Skeletal muscle satellite cell (primary cell): ENCODE results near the gene DOCK7.

ENCODE experiments used
- H3K27me3 ChIP-seq: 2 replicates; pipeline ENCODE4 v1.7.0; 2013; ENCODE audit warnings: low read length; ENCODE audit not compliant: control insufficient read depth, insufficient read depth
- H3K36me3 ChIP-seq: 2 replicates; pipeline ENCODE4 v1.7.0; 2013; ENCODE audit warnings: mild to moderate bottlenecking, control low read depth, low read length; ENCODE audit not compliant: insufficient read depth
- H3K4me1 ChIP-seq: 2 replicates; pipeline ENCODE4 v1.7.0; 2013; ENCODE audit warnings: low read length; ENCODE audit not compliant: control insufficient read depth, insufficient read depth
- H3K4me2 ChIP-seq: 2 replicates; pipeline ENCODE4 v1.7.0; 2013; ENCODE audit warnings: mild to moderate bottlenecking, low read length
- H3K4me3 ChIP-seq: 2 replicates; pipeline ENCODE4 v1.7.0; 2013; ENCODE audit warnings: low read length
- H3K9ac ChIP-seq: 2 replicates; pipeline ENCODE4 v1.7.0; 2013; ENCODE audit warnings: mild to moderate bottlenecking, low read depth, low read length, moderate library complexity
- H3K9me3 ChIP-seq: replicated peaks from 2 replicates; pipeline ENCODE4 v1.7.0; 2013; ENCODE audit warnings: mild to moderate bottlenecking, control low read depth, low read length

The DOCK7 gene

DNA sequence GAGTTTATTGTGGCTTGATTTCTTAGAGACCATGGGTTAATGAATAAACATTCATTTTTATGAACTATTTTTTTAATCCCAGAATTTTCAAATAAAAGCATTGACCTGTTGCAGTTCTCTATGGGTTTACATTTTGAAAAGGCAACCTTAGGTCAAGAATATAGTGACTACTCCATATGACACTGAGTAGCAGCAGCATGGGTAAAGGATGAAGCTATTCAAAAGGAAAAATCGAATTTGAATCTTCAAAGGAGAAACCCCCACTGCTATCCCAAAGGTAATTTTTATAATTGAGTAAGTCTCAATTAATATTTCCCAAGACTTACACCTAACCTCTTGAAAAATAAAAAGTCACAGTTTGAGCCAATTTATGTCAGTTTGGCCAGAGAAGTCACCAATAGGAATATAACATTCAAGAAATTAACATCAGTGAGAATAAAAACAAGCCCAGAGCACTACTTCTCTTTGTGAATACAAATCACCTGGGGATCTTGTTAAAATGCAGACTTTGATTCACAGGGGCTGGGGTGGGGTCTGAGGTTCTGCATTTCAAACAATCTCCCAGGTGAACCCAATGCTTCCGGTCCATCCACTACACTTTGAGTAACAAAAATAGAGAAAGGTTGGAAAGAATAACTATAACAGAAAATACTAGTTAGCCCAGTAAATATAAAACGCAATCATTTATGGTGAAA is 211.5 kb downstream of the DOCK7 start:
- Histone ChIP-seq H3K4me1 (no peaks in the 10 kb centered on the region), H3K4me2 (no peak overlapping the region), H3K27me3 (no peaks in the 10 kb centered on the region), H3K36me3 (peaks cover 25% of the 10 kb centered on the region), H3K4me3 (no peak overlapping the region), H3K9ac (no peak overlapping the region), H3K9me3 (no peaks in the 10 kb centered on the region)

DNA sequence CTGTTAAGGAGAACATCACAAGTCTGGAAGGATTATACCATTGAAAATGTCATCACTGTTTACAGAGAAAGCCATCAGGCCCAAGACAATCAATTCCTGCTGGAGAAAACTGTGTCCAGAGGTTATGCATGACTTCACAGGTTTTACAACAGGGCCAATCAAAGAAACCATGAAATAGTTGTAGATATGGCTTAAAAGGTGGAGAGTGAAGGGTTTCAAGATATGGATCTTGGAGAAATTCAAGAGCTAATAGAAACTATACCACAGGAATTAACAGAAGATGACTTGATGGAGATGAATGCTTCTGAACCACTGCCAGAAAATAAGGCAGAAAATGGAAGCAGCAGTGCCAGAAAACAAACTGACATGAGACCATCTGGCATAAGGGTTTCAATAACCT is 221.1 kb downstream of the DOCK7 start:
- Histone ChIP-seq H3K9ac (no peak overlapping the region), H3K4me3 (no peak overlapping the region), H3K9me3 (no peaks in the 10 kb centered on the region), H3K27me3 (no peaks in the 10 kb centered on the region), H3K36me3 (peaks cover 36% of the 10 kb centered on the region), H3K4me1 (no peaks in the 10 kb centered on the region), H3K4me2 (no peak overlapping the region)

DNA sequence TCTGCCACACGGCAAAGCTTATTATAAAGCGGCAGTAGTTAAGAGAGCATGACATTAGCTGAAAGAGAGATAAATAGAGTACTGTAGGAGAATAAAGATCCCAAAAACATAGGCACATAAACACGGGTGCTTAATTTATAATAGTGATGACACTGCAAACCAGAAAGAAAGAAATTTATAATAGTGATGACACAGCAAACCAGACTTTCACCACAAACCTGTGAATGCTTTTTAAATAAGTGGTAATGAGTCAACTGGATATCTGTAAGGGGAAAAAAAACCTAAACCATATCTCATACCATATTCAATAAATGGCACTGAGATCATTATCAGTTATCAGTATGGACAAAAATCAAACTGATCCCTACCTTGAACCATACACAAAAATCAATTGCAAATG is 225.8 kb downstream of the DOCK7 start:
- H3K4me1 ChIP-seq = no peaks in the 10 kb centered on the region
- no peaks in the 10 kb centered on the region for H3K9me3 ChIP-seq
- H3K4me3 ChIP-seq = no peak overlapping the region
- H3K36me3 ChIP-seq = peaks cover 31% of the 10 kb centered on the region
- no peak overlapping the region for H3K4me2 ChIP-seq
- H3K27me3 ChIP-seq = no peaks in the 10 kb centered on the region
- no peak overlapping the region for H3K9ac ChIP-seq

DNA sequence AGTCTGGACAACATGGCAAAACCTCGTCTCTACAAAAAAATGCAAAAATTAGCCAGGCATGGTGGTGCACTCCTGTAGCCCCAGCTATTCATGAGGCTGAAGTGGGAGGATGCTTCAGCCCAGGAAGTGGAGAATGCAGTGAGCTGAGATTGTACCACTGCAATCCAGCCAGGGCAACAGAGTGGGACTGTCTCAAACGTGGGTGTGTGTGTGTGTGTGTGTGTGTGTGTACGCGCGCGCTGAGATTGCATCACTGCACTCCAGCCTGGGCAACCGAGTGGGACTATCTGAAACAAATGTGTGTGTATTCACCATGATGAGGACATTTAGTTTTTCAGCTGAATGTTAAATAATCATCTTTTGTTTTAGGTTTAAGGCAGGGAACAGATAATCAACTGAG is 230.2 kb downstream of the DOCK7 start:
- Histone ChIP-seq H3K27me3 (no peaks in the 10 kb centered on the region), H3K9ac (no peak overlapping the region), H3K4me1 (no peaks in the 10 kb centered on the region), H3K4me2 (no peak overlapping the region), H3K4me3 (no peak overlapping the region), H3K9me3 (no peaks in the 10 kb centered on the region), H3K36me3 (peaks cover 33% of the 10 kb centered on the region)

DNA sequence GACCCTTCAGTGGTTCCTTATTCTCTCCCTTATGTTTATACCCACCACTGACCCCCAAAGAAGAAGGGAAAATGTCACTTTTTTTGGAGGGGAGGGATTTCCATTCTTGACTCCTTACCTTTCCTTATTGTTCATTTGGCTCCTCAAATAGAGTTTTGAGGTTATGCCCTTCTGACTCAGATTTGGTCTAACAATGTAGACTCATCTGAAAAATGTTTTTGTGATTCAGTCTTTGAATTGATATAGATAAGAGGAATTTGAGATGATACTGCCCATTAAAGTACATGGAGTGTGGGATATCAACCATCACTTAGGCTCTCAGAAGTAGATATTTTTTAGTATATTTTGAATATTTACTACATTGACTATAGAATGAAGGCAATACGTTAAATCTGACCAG is 235.2 kb downstream of the DOCK7 start:
- Histone ChIP-seq H3K9me3 (no peaks in the 10 kb centered on the region), H3K4me2 (no peak overlapping the region), H3K4me1 (no peaks in the 10 kb centered on the region), H3K27me3 (no peaks in the 10 kb centered on the region), H3K4me3 (no peak overlapping the region), H3K36me3 (peaks cover 70% of the 10 kb centered on the region), H3K9ac (no peak overlapping the region)

DNA sequence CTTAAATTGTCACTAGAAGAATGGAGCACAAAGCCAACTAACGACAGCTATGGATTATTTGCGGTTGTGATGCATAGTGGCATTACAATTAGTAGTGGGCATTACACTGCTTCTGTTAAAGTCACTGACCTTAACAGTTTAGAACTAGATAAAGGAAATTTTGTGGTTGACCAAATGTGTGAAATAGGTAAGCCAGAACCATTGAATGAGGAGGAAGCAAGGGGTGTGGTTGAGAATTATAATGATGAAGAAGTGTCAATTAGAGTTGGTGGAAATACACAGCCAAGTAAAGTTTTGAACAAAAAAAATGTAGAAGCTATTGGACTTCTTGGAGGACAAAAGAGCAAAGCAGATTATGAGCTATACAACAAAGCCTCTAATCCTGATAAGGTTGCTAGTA is 237.9 kb downstream of the DOCK7 start:
- Histone ChIP-seq H3K9me3 (no peaks in the 10 kb centered on the region), H3K4me3 (no peak overlapping the region), H3K36me3 (peaks cover 69% of the 10 kb centered on the region), H3K4me2 (no peak overlapping the region), H3K27me3 (no peaks in the 10 kb centered on the region), H3K4me1 (no peaks in the 10 kb centered on the region), H3K9ac (no peak overlapping the region)

DNA sequence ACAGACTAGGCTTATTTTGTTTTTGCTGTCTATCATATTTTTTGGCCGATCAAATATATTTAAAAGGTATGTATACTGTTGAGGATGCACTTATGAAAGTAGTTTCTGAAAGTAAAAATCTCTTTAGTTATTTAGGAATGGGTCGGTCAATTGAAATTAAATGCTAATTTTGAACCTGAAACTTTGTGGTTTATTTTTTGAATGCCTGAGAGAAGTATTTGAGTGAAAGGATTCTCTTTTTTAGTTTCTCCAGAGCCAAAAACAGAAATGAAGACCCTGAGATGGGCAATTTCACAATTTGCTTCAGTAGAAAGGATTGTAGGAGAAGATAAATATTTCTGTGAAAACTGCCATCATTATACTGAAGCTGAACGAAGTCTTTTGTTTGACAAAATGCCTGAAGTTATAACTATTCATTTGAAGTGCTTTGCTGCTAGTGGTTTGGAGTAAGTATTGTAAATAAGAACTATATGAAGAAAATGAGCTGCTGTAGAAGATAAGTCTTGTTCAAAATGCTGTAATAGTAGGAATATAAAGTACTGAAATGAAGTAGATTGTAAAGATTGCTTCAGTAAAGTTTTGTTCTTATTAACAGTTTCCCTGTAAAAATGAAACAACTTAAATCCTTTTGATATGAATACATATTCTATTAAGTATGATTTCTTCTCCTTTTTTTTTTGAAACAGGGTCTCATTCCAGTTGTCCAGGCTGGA is 239.8 kb downstream of the DOCK7 start:
- H3K36me3 ChIP-seq = peaks cover 65% of the 10 kb centered on the region
- no peaks in the 10 kb centered on the region for H3K9me3 ChIP-seq
- no peak overlapping the region for H3K4me2 ChIP-seq
- no peak overlapping the region for H3K9ac ChIP-seq
- no peaks in the 10 kb centered on the region for H3K4me1 ChIP-seq
- no peak overlapping the region for H3K4me3 ChIP-seq
- H3K27me3 ChIP-seq = no peaks in the 10 kb centered on the region

DNA sequence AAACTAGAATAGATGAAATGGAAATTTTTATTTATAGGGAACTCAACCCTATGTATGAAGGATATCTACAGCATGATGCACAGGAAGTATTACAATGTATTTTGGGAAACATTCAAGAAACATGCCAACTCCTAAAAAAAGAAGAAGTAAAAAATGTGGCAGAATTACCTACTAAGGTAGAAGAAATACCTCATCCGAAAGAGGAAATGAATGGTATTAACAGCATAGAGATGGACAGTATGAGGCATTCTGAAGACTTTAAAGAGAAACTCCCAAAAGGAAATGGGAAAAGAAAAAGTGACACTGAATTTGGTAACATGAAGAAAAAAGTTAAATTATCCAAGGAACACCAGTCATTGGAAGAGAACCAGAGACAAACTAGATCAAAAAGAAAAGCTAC is 243.5 kb downstream of the DOCK7 start:
- H3K4me1 ChIP-seq = no peaks in the 10 kb centered on the region
- no peaks in the 10 kb centered on the region for H3K27me3 ChIP-seq
- no peaks in the 10 kb centered on the region for H3K9me3 ChIP-seq
- H3K4me3 ChIP-seq = no peak overlapping the region
- peaks cover 61% of the 10 kb centered on the region for H3K36me3 ChIP-seq
- H3K4me2 ChIP-seq = no peak overlapping the region
- H3K9ac ChIP-seq = no peak overlapping the region

DNA sequence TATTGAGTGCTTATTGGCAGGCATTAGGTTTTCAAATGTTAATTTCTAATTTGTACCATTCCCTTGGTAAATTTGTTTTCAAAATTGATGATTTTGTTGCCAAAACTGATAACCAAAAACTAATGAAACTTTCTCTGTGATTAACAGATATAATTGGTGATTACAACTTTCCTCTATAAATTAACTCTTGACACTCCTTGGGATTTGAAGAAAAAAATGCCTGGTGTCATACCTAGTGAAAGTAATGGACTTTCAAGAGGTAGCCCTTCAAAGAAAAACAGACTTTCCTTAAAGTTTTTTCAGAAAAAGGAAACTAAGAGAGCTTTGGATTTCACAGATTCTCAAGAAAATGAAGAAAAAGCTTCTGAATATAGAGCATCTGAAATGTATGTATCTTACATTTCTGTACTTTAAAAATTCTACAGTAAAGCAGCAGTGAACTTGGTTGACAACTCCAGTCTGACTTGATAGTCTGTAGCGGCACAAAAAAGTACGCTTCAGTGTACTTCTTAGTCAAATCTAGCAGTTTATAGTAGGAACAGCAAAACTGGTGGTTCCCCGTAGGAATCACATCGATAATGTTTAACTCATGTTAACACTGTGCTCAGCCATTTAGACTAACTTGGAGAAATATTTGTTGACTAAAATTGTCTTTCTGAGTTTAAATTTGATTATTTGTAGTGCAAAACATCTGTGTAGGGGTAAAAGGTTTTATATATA is 248.4 kb downstream of the DOCK7 start:
- H3K9me3 ChIP-seq = no peaks in the 10 kb centered on the region
- H3K4me1 ChIP-seq = peaks cover 14% of the 10 kb centered on the region
- peaks cover 26% of the 10 kb centered on the region for H3K36me3 ChIP-seq
- no peak overlapping the region for H3K9ac ChIP-seq
- H3K4me3 ChIP-seq = no peak overlapping the region
- H3K27me3 ChIP-seq = no peaks in the 10 kb centered on the region
- H3K4me2 ChIP-seq = peak overlapping the region; percentile 40

DNA sequence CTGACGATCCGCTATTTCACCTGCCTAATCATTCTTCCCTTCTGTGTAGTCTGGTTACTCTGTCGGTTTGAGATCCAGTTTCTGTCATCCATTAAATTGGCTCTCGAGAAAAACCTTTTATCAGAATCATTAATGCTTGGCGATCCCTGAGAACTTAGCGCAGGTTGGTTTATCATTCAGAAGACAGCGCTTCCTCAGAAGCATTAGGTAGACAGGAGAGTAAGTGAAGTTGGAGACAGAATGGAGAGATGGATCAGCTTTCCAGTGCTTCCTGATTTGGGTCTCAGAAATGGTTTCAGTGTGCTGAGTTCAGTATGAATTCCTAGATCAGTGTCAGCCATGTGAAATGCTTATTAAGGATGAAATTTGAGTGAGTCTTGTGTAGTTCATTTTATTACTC is 250.0 kb downstream of the DOCK7 start:
- Histone ChIP-seq H3K27me3 (no peaks in the 10 kb centered on the region), H3K4me3 (peak overlapping the region; percentile 90), H3K36me3 (peaks cover 17% of the 10 kb centered on the region), H3K4me1 (peaks cover 14% of the 10 kb centered on the region), H3K4me2 (peak overlapping the region; percentile 94), H3K9ac (peak overlapping the region; percentile 99), H3K9me3 (no peaks in the 10 kb centered on the region)

DNA sequence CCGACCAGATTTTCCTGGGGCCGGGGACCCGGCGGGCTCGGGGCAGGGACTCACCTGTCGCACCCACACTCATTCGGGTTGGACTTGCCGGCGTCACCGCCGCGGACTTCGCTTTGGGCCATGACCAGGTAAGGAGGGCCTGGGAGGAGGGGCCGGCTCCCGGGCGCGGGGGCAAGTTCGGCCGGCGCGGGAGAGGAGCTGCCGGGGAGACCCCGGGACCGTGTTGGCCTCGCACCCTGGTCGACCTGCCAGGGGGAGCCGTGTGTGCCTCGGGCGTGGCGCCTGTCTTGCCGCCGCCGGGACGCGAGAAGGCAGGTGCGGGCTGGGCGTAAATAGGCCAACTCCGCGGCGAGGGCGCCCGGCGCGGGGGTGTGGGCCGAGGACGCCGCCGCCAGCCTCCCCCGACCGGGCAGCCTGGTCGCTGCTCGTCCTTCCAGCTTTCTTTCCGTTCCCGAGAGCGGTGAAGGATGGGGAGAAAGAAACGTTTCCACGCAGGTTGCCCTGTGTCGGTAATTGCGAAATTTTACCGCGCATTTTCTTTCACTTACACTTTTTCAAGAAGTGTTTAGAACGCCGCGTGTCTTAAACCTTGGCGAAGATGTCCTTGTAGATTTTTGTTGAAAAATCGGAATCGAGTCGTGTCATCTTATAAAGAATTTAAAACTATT is 250.8 kb downstream of the DOCK7 start:
- H3K4me2 ChIP-seq = peak overlapping the region; percentile 94
- peaks cover 10% of the 10 kb centered on the region for H3K36me3 ChIP-seq
- H3K27me3 ChIP-seq = no peaks in the 10 kb centered on the region
- H3K4me3 ChIP-seq = peak overlapping the region; percentile 90
- peak overlapping the region; percentile 99 for H3K9ac ChIP-seq
- H3K9me3 ChIP-seq = no peaks in the 10 kb centered on the region
- peaks cover 14% of the 10 kb centered on the region for H3K4me1 ChIP-seq
